Astrocyte of the cerebellum (primary cell): ENCODE measurements around the gene CDC26.

Experiments used
- DNase-seq: peaks from one replicate; pipeline ENCODE4 v3.0.0-alpha.2; 2011; ENCODE audit warnings: low read depth
- H3K4me3 ChIP-seq: 2 replicates; pipeline ENCODE4 v1.5.1; 2011; ENCODE audit warnings: mild to moderate bottlenecking, low read depth, low read length, moderate library complexity
- CTCF ChIP-seq: IDR thresholded peaks from 2 replicates; pipeline ENCODE4 v1.5.1; 2012; ENCODE audit warnings: low read length, low read depth, moderate library complexity, mild to moderate bottlenecking; ENCODE audit errors: missing control alignments
- in situ Hi-C: cut with HindIII; loops from 2 replicates; pipeline ENCODE4 v1.10.0; 2017; ENCODE audit warnings: low sequenced_read_pairs

CDC26 gene

DNA sequence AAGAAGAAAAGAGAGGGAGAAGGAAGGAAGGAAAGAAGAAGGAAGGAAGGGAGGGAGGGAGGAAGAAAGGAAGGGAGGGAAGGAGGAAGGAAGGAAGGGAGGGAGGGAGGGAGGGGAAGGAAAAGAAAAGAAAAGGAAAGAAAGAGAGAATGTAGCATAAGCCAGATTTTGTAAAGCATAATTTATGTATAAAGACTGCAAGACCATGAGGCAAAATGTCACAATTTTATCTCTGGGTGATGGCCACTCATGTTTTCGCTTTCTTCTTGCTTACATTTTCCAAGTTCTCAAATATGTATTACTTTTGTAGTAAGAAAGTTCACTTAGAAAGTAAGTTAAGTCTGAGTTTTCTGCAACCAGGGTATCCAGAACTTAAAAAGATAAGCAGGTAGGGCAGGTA lies 31.2 kb upstream of the CDC26 start:
- DNase-seq = no peak
- TF ChIP-seq CTCF = no peak
- no peak overlapping the region for H3K4me3 ChIP-seq
- in situ Hi-C loops = no loop called here

- no peak for TF ChIP-seq CTCF
- in situ Hi-C loops = no loop called here
- no peak for DNase-seq
- no peak within 1 kb of the TSS for H3K4me3 ChIP-seq
Observed at GRCh38 chr9:113302792-113303418, 27.5 kb upstream of the CDC26 start, which contains the start of gene RNF183. TSS of gene RNF183 (minus strand) at chr9:113303376. CDS start at chr9:113298184, 5,192 bp downstream.

GRCh38 chr9:113301548-113301947 lies 26.2 kb upstream of the CDC26 start:
- DNase-seq = no peak
- in situ Hi-C loops = no loop called here
- TF ChIP-seq CTCF = no peak
- no peak overlapping the region for H3K4me3 ChIP-seq

DNA sequence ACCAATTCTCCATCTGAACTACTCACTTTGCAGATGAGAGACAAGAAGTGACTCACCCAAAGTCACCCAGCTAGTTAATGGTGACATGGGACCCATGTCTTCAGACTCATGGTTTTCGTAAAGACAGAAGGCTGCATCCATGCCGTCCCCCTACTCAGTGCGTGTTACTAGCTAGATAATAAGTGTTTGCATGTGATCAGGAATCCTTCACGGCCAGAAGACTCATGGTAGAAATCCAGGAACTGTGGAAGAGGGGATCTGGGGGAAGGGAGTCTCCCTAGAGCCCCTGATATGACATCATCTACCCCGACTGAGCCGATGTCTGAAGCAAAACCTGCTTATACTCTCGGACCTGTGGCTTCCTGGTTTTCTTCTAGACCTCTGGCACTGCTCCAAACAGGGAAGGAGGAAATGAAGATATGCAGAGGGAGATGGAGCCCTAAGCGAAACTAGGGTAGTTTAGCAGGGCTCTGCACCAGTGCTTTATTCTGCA lies 24.5 kb upstream of the CDC26 start:
- no peak for TF ChIP-seq CTCF
- no peak for DNase-seq
- no peak overlapping the region for H3K4me3 ChIP-seq
- in situ Hi-C loops = loop anchor here (25.0 kb wide), 1 partner anchor 362 kb away; no protein-coding TSS in a partner anchor

- in situ Hi-C loops = loop anchor here (25.0 kb wide), 1 partner anchor 363 kb away; no protein-coding TSS in a partner anchor
- DNase-seq = no peak
- no peak overlapping the region for H3K4me3 ChIP-seq
- TF ChIP-seq CTCF = no peak
Observed at GRCh38 chr9:113298924-113299770, 23.8 kb upstream of the CDC26 start.

- no peak overlapping the region for H3K4me3 ChIP-seq
- TF ChIP-seq CTCF = no peak
- no peak for DNase-seq
- in situ Hi-C loops = loop anchor here (25.0 kb wide), 1 partner anchor 364 kb away; no protein-coding TSS in a partner anchor
Observed at GRCh38 chr9:113298311-113298710, 22.9 kb upstream of the CDC26 start.
